ENCODE data around the gene SALL3. TPM values are rescaled to one million over a fixed set of nuclear protein-coding genes. Genes with fewer than 3 reads are reported as not detected.

The SALL3 gene
- total RNA-seq, 1 donor from 2014 or later: 7.4 TPM

DNA sequence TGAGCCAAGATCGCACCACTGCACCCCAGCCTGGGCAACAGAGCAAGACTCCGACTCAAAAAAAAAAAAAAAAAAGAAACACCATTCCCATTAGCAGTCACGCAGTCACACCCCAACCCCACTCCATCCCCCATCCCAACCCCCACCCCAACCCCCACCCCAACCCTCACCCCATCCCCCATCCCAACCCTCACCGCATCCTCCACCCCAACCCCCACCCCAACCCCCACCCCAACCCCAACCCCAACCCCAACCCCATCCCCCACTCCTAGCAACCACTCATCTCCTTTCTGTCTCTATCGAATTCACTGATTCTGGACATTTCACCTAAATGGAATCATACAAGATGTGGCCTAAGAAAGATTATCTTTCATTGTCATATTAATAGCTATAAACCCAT is 63.7 kb downstream of the SALL3 start:
- no peak overlapping the region for H3K27ac ChIP-seq
- H3K4me3 ChIP-seq: no peak overlapping the region
- H3K4me1 ChIP-seq: no peaks in the 10 kb centered on the region
- intact Hi-C loops (cut with DNase I): no loop called here
- H3K9me3 ChIP-seq: no peaks in the 10 kb centered on the region
- no peaks in the 10 kb centered on the region for H3K27me3 ChIP-seq
- no peak for DNase-seq (ENCODE audit: extremely low spot score in 2 of 2)
- H3K36me3 ChIP-seq: no peaks in the 10 kb centered on the region
- TF ChIP-seq POLR2A (IDR thresholded peaks at IDR 0.05) (no peak), POLR2AphosphoS5 (IDR thresholded peaks at IDR 0.05; ENCODE audit: insufficient read depth in 1 of 2, low read depth in 1 of 2) (no peak)
- TF ChIP-seq, protein P1, sequence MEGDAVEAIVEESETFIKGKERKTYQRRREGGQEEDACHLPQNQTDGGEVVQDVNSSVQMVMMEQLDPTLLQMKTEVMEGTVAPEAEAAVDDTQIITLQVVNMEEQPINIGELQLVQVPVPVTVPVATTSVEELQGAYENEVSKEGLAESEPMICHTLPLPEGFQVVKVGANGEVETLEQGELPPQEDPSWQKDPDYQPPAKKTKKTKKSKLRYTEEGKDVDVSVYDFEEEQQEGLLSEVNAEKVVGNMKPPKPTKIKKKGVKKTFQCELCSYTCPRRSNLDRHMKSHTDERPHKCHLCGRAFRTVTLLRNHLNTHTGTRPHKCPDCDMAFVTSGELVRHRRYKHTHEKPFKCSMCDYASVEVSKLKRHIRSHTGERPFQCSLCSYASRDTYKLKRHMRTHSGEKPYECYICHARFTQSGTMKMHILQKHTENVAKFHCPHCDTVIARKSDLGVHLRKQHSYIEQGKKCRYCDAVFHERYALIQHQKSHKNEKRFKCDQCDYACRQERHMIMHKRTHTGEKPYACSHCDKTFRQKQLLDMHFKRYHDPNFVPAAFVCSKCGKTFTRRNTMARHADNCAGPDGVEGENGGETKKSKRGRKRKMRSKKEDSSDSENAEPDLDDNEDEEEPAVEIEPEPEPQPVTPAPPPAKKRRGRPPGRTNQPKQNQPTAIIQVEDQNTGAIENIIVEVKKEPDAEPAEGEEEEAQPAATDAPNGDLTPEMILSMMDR (IDR thresholded peaks at IDR 0.05): no peak

DNA sequence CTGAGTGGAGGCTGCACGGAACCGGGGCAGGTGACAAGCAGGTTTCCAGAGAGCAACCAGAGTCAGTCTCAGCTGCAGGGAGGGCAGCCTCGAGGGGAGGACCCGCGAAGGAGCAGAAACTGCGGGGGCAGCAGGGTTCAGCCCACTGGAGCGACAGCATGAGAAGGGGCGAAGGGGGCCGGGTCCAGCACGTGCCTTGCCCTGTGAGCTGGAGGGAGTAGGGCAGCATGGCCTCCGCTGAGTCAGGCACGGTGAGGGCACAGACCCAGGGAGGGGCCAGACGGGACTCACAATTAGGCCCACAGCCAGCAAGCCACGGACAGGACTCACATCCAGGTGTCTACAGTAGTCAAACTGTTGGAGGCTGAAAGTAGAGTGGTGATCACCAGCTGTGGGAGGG is 66.9 kb downstream of the SALL3 start:
- TF ChIP-seq POLR2AphosphoS5 (IDR thresholded peaks at IDR 0.05; ENCODE audit: insufficient read depth in 1 of 2, low read depth in 1 of 2): no peak
- no peak for TF ChIP-seq POLR2A (IDR thresholded peaks at IDR 0.05)
- TF ChIP-seq, protein P1 (IDR thresholded peaks at IDR 0.05): no peak
- no peak overlapping the region for H3K4me3 ChIP-seq

DNA sequence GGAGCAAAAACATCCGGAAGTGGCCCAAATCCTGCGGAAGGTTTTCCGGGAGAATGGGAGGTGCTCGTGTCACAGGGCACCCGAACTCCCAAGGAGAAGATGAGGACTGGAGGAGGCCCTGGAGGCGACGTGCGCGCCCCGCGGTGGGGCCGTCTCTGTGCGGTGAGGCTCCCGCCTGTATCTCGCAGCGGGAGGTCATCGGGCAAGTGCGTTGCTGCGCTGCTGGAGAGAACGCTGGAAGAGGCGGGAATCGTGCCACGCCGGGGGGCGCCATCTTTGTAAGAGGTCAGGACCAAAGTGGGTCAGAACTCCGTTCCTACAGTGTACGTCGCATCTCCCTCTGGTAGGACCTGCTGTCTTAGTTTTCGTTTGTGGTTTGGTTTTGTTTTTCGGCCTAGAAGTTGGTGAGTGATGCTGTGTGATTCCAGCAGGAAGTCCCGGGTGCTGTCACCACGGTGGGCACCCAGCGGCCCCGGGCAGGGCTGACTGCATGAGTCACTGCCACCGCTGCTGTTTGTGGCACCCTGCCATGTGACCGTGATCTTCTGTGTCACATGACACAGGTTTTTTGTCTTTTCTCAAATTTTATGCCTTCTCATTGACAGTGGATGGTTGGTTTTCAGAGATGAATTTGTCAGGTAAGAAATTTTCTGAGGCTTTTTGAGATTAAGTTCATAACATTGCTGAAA is 68.1 kb downstream of the SALL3 start:
- intact Hi-C loops (cut with DNase I): no loop called here
- TF ChIP-seq POLR2A (IDR thresholded peaks at IDR 0.05) (no peak), POLR2AphosphoS5 (IDR thresholded peaks at IDR 0.05; ENCODE audit: insufficient read depth in 1 of 2, low read depth in 1 of 2) (no peak)
- TF ChIP-seq, protein P1 (IDR thresholded peaks at IDR 0.05): no peak
- Histone ChIP-seq H3K4me1 (no peaks in the 10 kb centered on the region), H3K4me3 (no peak overlapping the region), H3K27ac (no peak overlapping the region), H3K36me3 (no peaks in the 10 kb centered on the region), H3K9me3 (no peaks in the 10 kb centered on the region), H3K27me3 (no peaks in the 10 kb centered on the region)
- no peak for DNase-seq (ENCODE audit: extremely low spot score in 2 of 2)

More for the DNA sequence above, 66.9 kb downstream of the SALL3 start:
- intact Hi-C loops (cut with DNase I): no loop called here
- Histone ChIP-seq H3K27ac (no peak overlapping the region), H3K9me3 (no peaks in the 10 kb centered on the region), H3K27me3 (no peaks in the 10 kb centered on the region), H3K36me3 (no peaks in the 10 kb centered on the region), H3K4me1 (no peaks in the 10 kb centered on the region)
- no peak for DNase-seq (ENCODE audit: extremely low spot score in 2 of 2)

DNA sequence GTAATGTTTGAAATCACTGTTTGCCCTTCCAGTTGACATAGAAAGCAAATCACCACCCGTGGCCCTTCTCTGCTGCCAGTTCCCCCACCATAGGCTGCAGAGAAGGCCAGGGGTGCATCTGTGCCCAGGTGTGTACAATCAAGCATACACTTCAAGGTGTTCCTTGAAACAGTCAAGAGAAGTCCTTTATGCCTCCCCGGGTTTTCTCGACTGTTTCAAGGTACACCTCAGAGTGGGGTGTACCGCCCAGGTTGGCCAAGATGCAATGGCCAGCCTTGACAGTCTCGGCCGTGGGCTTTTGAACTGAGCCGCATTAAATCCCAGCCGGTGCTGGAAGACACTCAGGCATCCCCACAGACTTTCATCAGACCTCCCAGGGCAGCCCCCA is 68.6 kb downstream of the SALL3 start:
- DNase-seq (ENCODE audit: extremely low spot score in 2 of 2): no peak
- no peaks in the 10 kb centered on the region for H3K27me3 ChIP-seq
- TF ChIP-seq, protein P1 (IDR thresholded peaks at IDR 0.05): no peak
- no peak for TF ChIP-seq POLR2AphosphoS5 (IDR thresholded peaks at IDR 0.05; ENCODE audit: insufficient read depth in 1 of 2, low read depth in 1 of 2)
- TF ChIP-seq POLR2A (IDR thresholded peaks at IDR 0.05): no peak
- no peak overlapping the region for H3K27ac ChIP-seq
- intact Hi-C loops (cut with DNase I): no loop called here
- no peaks in the 10 kb centered on the region for H3K4me1 ChIP-seq
- no peak overlapping the region for H3K4me3 ChIP-seq
- H3K9me3 ChIP-seq: no peaks in the 10 kb centered on the region
- no peaks in the 10 kb centered on the region for H3K36me3 ChIP-seq

DNA sequence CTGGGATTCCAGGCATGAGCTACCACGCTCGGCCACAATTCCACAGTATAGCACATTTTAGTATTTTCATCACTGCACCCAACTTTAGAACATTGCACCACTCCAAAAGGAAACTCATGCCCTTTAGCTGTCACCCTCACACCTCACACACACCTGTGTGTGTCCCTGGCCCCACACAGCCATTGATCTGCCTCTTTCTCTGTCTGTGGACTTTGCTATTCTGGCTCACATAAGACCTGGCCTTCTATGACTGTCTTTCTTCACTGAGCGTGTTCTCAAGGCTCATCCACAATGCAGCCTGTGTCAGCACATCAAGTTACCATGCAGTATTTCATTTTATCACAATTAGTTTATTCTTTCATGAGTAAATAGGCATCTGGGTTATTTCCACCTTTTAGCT is 69.9 kb downstream of the SALL3 start:
- intact Hi-C loops (cut with DNase I): no loop called here
- Histone ChIP-seq H3K27me3 (no peaks in the 10 kb centered on the region), H3K36me3 (no peaks in the 10 kb centered on the region), H3K9me3 (no peaks in the 10 kb centered on the region), H3K27ac (no peak overlapping the region), H3K4me3 (no peak overlapping the region), H3K4me1 (no peaks in the 10 kb centered on the region)
- TF ChIP-seq, protein P1 (IDR thresholded peaks at IDR 0.05): no peak
- TF ChIP-seq POLR2AphosphoS5 (IDR thresholded peaks at IDR 0.05; ENCODE audit: insufficient read depth in 1 of 2, low read depth in 1 of 2): no peak
- no peak for DNase-seq (ENCODE audit: extremely low spot score in 2 of 2)

Data from vagina (tissue), 2 donors.